Measurements from ENCODE around the gene PCSK6. TPM values are rescaled to one million over a fixed set of nuclear protein-coding genes. Genes with fewer than 3 reads are reported as not detected.
A peak's percentile ranks its signal among the peaks of the same experiment; 100 is the strongest.

The PCSK6 gene
- total RNA-seq, 1 experiment from 2014 or later = 3.7 TPM

GRCh38 chr15:101272584-101272983 lies 216.9 kb downstream of the PCSK6 start:
- Histone ChIP-seq H3K9me2 (replicated peaks; ENCODE audit: low read length) (no peaks in the 10 kb centered on the region), H3K79me2 (ENCODE audit: low read length) (peaks cover 24% of the 10 kb centered on the region), H4K20me1 (ENCODE audit: low read length) (no peaks in the 10 kb centered on the region), H3K4me2 (ENCODE audit: low read length) (no peak overlapping the region), H3F3A (ENCODE audit: low read length, unreplicated experiment) (no peaks in the 10 kb centered on the region), H3K4me1 (ENCODE audit: insufficient read depth, low read length) (0 out of 2 replicates have a peak, but pooled peaks cover 8% of the 10 kb centered on the region), H3K9ac (ENCODE audit: low read length) (no peak overlapping the region), H2AFZ (ENCODE audit: low read length) (no peak overlapping the region), H3K36me3 (ENCODE audit: low read depth, low read length) (peaks cover 54% of the 10 kb centered on the region), H3K27me3 (ENCODE audit: low read length) (no peaks in the 10 kb centered on the region), H3K4me3 (ENCODE audit: low read length) (no peak overlapping the region), H3K27ac (ENCODE audit: low read length) (no peak overlapping the region), H3K9me3 (ENCODE audit: low read length) (no peaks in the 10 kb centered on the region)
- DNase-seq = no peak
- POLR2A ChIA-PET (ENCODE audit: unreplicated experiment) = no interaction called here
- TF ChIP-seq EZH2 (IDR thresholded peaks at IDR 0.05; ENCODE audit: low read length, unreplicated experiment) (no peak), EZH2phosphoT487 (IDR thresholded peaks at IDR 0.05; ENCODE audit: borderline replicate concordance, low read length) (no peak), CTCF (conservative IDR thresholded peaks at IDR 0.05; ENCODE audit: low read depth, low read length) (no peak)
- ATAC-seq = no peak
- no TSS peak for BruUV-seq (replicated peaks)
- CTCF ChIA-PET = no interaction called here
- intact Hi-C loops (cut with micrococcal nuclease) = no loop called here

GRCh38 chr15:101269479-101270223 lies 219.9 kb downstream of the PCSK6 start:
- no peak overlapping the region for H3K4me3 ChIP-seq (ENCODE audit: low read length)
- H3K79me2 ChIP-seq (ENCODE audit: low read length) = no peaks in the 10 kb centered on the region
- H3K9me3 ChIP-seq (ENCODE audit: low read length) = no peaks in the 10 kb centered on the region
- intact Hi-C loops (cut with micrococcal nuclease) = no loop called here
- no peak overlapping the region for H2AFZ ChIP-seq (ENCODE audit: low read length)
- peak; percentile 30 for DNase-seq
- H3K4me1 ChIP-seq (ENCODE audit: insufficient read depth, low read length) = no peaks in the 10 kb centered on the region
- H3K27ac ChIP-seq (ENCODE audit: low read length) = no peak overlapping the region
- ATAC-seq = peak; percentile 48
- no peak overlapping the region for H3K4me2 ChIP-seq (ENCODE audit: low read length)
- H4K20me1 ChIP-seq (ENCODE audit: low read length) = no peaks in the 10 kb centered on the region
- no peaks in the 10 kb centered on the region for H3F3A ChIP-seq (ENCODE audit: low read length, unreplicated experiment)
- CTCF ChIA-PET = no interaction called here
- H3K36me3 ChIP-seq (ENCODE audit: low read depth, low read length) = peaks cover 45% of the 10 kb centered on the region
- no peak for TF ChIP-seq EZH2phosphoT487 (IDR thresholded peaks at IDR 0.05; ENCODE audit: borderline replicate concordance, low read length)
- TF ChIP-seq CTCF (conservative IDR thresholded peaks at IDR 0.05; ENCODE audit: low read depth, low read length) = peak; percentile 52
- no peak overlapping the region for H3K9ac ChIP-seq (ENCODE audit: low read length)
- no TSS peak for BruUV-seq (replicated peaks)
- POLR2A ChIA-PET (ENCODE audit: unreplicated experiment) = no interaction called here
- no peaks in the 10 kb centered on the region for H3K9me2 ChIP-seq (replicated peaks; ENCODE audit: low read length)
- H3K27me3 ChIP-seq (ENCODE audit: low read length) = no peaks in the 10 kb centered on the region

DNA sequence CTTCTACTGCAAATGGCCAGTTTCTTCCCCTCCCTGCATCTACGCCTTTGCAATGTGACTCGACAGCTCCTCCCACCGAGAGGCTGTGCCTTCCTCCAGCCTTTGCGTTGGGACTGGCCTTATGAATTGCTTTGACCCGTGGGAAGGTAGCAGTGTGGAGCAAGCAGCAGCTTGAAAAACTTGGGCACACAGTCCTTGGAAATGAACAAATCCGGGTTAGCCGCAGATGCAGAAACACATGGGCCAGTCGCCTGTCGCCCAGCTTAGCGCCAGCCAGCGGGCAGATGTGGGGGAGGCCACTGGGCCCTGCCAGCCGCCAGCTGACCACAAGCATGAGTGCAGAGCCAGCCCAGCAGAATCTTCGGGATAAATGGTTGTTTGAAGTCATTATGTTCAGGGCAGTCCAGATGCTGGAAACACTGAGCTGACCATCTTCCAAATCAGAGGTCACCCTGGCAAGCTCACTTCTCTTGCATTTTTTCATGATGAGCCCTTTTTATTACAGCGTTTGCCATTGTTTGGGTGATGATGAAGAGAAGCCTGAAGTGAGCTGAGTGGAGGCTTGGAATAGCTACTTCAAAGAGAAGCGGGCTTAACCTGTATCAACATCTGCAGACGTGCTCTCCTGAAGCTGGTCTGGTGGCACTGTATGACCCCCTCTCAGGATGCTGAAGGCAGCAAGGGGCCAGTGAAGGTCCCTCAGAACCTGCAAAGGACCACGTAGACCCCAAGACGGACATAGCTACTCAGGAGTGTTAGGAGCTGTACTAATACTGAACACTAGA lies 222.0 kb downstream of the PCSK6 start:
- H3K27ac ChIP-seq (ENCODE audit: low read length) = no peak overlapping the region
- POLR2A ChIA-PET (ENCODE audit: unreplicated experiment) = no interaction called here
- no peak overlapping the region for H3K4me3 ChIP-seq (ENCODE audit: low read length)
- H3K9ac ChIP-seq (ENCODE audit: low read length) = no peak overlapping the region
- CTCF ChIA-PET = interaction anchor here (0.7 kb wide), 1 partner anchor 408 kb away, joined by 3 read pairs; no protein-coding TSS in a partner anchor
- ATAC-seq = peak; percentile 32
- no peak overlapping the region for H2AFZ ChIP-seq (ENCODE audit: low read length)
- no peaks in the 10 kb centered on the region for H4K20me1 ChIP-seq (ENCODE audit: low read length)
- peaks cover 24% of the 10 kb centered on the region for H3K36me3 ChIP-seq (ENCODE audit: low read depth, low read length)
- H3K4me2 ChIP-seq (ENCODE audit: low read length) = no peak overlapping the region
- no TSS peak for BruUV-seq (replicated peaks)
- no peaks in the 10 kb centered on the region for H3K9me2 ChIP-seq (replicated peaks; ENCODE audit: low read length)
- H3K27me3 ChIP-seq (ENCODE audit: low read length) = no peaks in the 10 kb centered on the region
- no peaks in the 10 kb centered on the region for H3F3A ChIP-seq (ENCODE audit: low read length, unreplicated experiment)
- TF ChIP-seq EZH2 (IDR thresholded peaks at IDR 0.05; ENCODE audit: low read length, unreplicated experiment) (no peak), EZH2phosphoT487 (IDR thresholded peaks at IDR 0.05; ENCODE audit: borderline replicate concordance, low read length) (no peak), CTCF (conservative IDR thresholded peaks at IDR 0.05; ENCODE audit: low read depth, low read length) (no peak)
- peak; percentile 13 for DNase-seq
- no peaks in the 10 kb centered on the region for H3K79me2 ChIP-seq (ENCODE audit: low read length)
- intact Hi-C loops (cut with micrococcal nuclease) = no loop called here
- no peaks in the 10 kb centered on the region for H3K4me1 ChIP-seq (ENCODE audit: insufficient read depth, low read length)
- H3K9me3 ChIP-seq (ENCODE audit: low read length) = no peaks in the 10 kb centered on the region

Measured in PC-3 (cell line).